Measurements from ENCODE around the gene MICAL2. TPM values are rescaled to one million over a fixed set of nuclear protein-coding genes. Genes with fewer than 3 reads are reported as not detected.
A peak's percentile ranks its signal among the peaks of the same experiment; 100 is the strongest.

MICAL2 gene
- total RNA-seq, 4 donors from 2014 or later: 24.7 to 53.7 (median 37.0) TPM

DNA sequence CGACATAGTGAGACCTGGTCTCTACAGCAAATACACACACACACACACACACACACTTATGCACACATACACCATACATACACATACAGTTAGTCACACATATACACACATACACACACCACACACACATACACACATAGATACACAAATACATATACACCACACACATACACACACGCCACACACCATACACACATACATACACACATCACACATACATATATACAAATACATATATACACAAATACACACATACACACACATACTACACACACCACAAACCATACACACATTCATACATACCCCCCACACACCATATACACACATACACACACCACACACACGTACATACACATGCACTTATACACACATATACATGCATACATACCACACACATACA lies 57.7 kb downstream of the MICAL2 start:
- TF ChIP-seq, protein P1, sequence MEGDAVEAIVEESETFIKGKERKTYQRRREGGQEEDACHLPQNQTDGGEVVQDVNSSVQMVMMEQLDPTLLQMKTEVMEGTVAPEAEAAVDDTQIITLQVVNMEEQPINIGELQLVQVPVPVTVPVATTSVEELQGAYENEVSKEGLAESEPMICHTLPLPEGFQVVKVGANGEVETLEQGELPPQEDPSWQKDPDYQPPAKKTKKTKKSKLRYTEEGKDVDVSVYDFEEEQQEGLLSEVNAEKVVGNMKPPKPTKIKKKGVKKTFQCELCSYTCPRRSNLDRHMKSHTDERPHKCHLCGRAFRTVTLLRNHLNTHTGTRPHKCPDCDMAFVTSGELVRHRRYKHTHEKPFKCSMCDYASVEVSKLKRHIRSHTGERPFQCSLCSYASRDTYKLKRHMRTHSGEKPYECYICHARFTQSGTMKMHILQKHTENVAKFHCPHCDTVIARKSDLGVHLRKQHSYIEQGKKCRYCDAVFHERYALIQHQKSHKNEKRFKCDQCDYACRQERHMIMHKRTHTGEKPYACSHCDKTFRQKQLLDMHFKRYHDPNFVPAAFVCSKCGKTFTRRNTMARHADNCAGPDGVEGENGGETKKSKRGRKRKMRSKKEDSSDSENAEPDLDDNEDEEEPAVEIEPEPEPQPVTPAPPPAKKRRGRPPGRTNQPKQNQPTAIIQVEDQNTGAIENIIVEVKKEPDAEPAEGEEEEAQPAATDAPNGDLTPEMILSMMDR (IDR thresholded peaks at IDR 0.05 in 4 of 5, conservative IDR thresholded peaks at IDR 0.05 in 1 of 5): no peak
- TF ChIP-seq POLR2A (IDR thresholded peaks at IDR 0.05): no peak
- H3K27ac ChIP-seq: no peak overlapping the region
- intact Hi-C loops (cut with DNase I; ENCODE audit: low total_unique reads) (loop anchor here (2.0 kb wide), 1 partner anchor 23 kb away; no protein-coding TSS in a partner anchor), in situ Hi-C loops (cut with MboI; ENCODE audit: low sequenced_read_pairs in 4 of 4) (no loop called here)
- H3K36me3 ChIP-seq: no peaks in the 10 kb centered on the region
- H3K4me1 ChIP-seq: peaks cover 0 to 11% of the 10 kb centered on the region in 2 donors
- H3K4me3 ChIP-seq: no peak overlapping the region
- DNase-seq (no peak), ATAC-seq (no peak)
- no peaks in the 10 kb centered on the region for H3K9me3 ChIP-seq
- H3K27me3 ChIP-seq: no peaks in the 10 kb centered on the region

DNA sequence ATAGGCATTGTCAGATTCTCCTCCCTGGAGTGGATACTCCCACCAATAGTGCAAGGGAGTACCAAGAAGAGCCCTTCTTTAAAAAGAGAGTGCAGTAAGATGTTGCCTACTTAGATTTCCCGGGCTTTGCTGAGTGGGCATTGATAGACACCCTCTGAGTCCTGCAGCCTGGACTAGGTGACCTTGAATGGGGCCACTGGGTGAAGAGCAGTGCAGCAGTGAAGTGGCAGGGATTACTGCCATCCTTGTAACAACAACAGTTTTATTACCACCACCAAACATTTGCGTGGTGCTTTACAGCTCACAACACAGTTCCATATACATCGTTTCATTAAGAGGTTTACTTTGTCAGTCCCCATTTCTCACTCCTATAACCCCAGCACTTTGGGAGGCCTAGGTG lies 59.4 kb downstream of the MICAL2 start:
- intact Hi-C loops (cut with DNase I; ENCODE audit: low total_unique reads): loop anchor here (2.0 kb wide), 1 partner anchor 25 kb away; no protein-coding TSS in a partner anchor

DNA sequence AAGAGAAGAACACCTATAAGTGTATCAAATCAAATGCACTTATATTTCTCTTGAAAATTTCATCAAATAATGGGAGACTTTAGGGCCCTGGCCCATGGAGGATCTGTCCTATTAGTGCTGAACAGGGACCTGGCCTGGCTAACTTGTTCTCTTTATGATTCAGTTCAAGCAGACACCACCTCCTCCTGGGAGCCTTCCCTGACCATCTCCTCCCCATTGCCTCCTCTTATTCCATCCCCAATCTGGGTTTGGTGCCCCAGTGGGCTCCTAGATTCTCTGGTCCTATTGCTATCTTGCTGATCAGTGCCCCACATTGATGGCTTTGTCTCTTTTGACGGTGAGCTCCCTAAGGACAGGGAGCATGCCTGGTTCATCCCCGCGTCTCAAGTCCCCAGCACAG lies 60.1 kb downstream of the MICAL2 start:
- Histone ChIP-seq H3K36me3 (no peaks in the 10 kb centered on the region), H3K4me3 (no peak overlapping the region), H3K27me3 (no peaks in the 10 kb centered on the region), H3K4me1 (no peaks in the 10 kb centered on the region), H3K9me3 (no peaks in the 10 kb centered on the region), H3K27ac (no peak overlapping the region)
- TF ChIP-seq, protein P1 (IDR thresholded peaks at IDR 0.05 in 4 of 5, conservative IDR thresholded peaks at IDR 0.05 in 1 of 5): no peak
- TF ChIP-seq POLR2A (IDR thresholded peaks at IDR 0.05): no peak
- in situ Hi-C loops (cut with MboI; ENCODE audit: low sequenced_read_pairs in 4 of 4) (no loop called here), intact Hi-C loops (cut with DNase I; ENCODE audit: low total_unique reads) (no loop called here)
- ATAC-seq (no peak), DNase-seq (no peak)

More for the DNA sequence above, 59.4 kb downstream of the MICAL2 start:
- no peak for DNase-seq
- ATAC-seq: no peak
- Histone ChIP-seq H3K4me3 (no peak overlapping the region), H3K36me3 (no peaks in the 10 kb centered on the region), H3K27ac (no peak overlapping the region), H3K9me3 (no peaks in the 10 kb centered on the region), H3K4me1 (no peaks in the 10 kb centered on the region), H3K27me3 (no peaks in the 10 kb centered on the region)
- in situ Hi-C loops (cut with MboI; ENCODE audit: low sequenced_read_pairs in 4 of 4): no loop called here
- TF ChIP-seq POLR2A (IDR thresholded peaks at IDR 0.05): no peak
- TF ChIP-seq, protein P1 (IDR thresholded peaks at IDR 0.05 in 4 of 5, conservative IDR thresholded peaks at IDR 0.05 in 1 of 5): no peak

DNA sequence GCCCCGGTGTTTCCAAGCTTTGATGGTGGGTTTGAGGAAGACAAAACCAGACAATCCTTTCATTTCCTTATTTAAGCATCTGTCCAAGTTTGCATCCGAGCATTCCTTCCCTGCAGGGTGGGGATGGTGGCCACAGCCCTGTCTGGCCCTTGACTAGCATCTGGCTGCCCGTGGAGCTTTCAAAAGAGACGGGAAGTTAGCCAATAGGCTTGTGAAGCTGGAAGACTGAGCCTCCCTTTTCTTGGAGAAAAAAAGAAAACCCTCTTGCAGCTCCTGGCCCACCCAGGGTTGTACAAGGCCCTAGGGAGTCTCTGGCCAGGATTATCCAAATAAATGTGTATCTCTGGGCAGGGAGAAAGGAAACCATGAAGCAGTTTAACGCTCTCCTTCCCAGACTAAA lies 60.6 kb downstream of the MICAL2 start:
- Histone ChIP-seq H3K4me1 (no peaks in the 10 kb centered on the region), H3K27me3 (no peaks in the 10 kb centered on the region), H3K27ac (no peak overlapping the region), H3K4me3 (no peak overlapping the region), H3K36me3 (no peaks in the 10 kb centered on the region), H3K9me3 (no peaks in the 10 kb centered on the region)
- intact Hi-C loops (cut with DNase I; ENCODE audit: low total_unique reads) (no loop called here), in situ Hi-C loops (cut with MboI; ENCODE audit: low sequenced_read_pairs in 4 of 4) (no loop called here)
- ATAC-seq (peak; percentile 46 to 50), DNase-seq (peak; percentile 20 to 47)
- TF ChIP-seq, protein P1 (IDR thresholded peaks at IDR 0.05 in 4 of 5, conservative IDR thresholded peaks at IDR 0.05 in 1 of 5): no peak
- no peak for TF ChIP-seq POLR2A (IDR thresholded peaks at IDR 0.05)

DNA sequence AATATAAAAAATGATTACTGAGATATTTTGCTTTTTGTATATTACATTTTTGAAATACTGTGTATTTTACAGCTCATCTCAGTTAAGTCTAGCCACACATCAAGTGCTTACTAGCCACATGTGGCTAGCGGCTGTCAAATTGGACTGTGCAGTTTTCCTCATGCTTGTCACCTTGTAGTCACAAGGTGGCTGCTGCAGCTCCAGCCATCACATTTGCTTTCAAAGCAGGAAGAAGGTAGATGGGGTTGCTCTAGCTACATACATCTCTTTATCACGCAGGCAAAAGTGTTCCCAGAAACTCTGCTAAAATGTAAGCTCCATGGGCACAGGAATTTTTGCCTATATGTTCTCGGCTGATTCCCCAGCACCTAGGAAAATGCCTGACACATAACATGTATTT lies 61.5 kb downstream of the MICAL2 start:
- ATAC-seq: no peak
- Histone ChIP-seq H3K4me3 (no peak overlapping the region), H3K9me3 (no peaks in the 10 kb centered on the region), H3K36me3 (no peaks in the 10 kb centered on the region), H3K27me3 (no peaks in the 10 kb centered on the region), H3K27ac (no peak overlapping the region), H3K4me1 (no peaks in the 10 kb centered on the region)
- intact Hi-C loops (cut with DNase I; ENCODE audit: low total_unique reads) (no loop called here), in situ Hi-C loops (cut with MboI; ENCODE audit: low sequenced_read_pairs in 4 of 4) (no loop called here)
- no peak for DNase-seq
- TF ChIP-seq, protein P1 (IDR thresholded peaks at IDR 0.05 in 4 of 5, conservative IDR thresholded peaks at IDR 0.05 in 1 of 5): no peak
- no peak for TF ChIP-seq POLR2A (IDR thresholded peaks at IDR 0.05)

All from gastrocnemius medialis (tissue), 4 donors.